Measurements from ENCODE around the gene DDX20.

The DDX20 gene

GRCh38 chr1:111754984-111755330, 744 bp upstream of the DDX20 start:
- peak overlapping the region; percentile 98 for H3K27ac ChIP-seq
- TF ChIP-seq CTCF (IDR thresholded peaks at IDR 0.05) (no peak), ZFX (IDR thresholded peaks at IDR 0.05; ENCODE audit: borderline replicate concordance) (no peak)

- H3K27ac ChIP-seq = peak overlapping the region; percentile 98
- TF ChIP-seq ZFX (IDR thresholded peaks at IDR 0.05; ENCODE audit: borderline replicate concordance) (no peak), CTCF (IDR thresholded peaks at IDR 0.05) (no peak)
These were observed 418 bp downstream of the DDX20 start for GRCh38 chr1:111756124-111756513.

- no peak overlapping the region for H3K27ac ChIP-seq
- TF ChIP-seq CTCF (IDR thresholded peaks at IDR 0.05) (no peak), ZFX (IDR thresholded peaks at IDR 0.05; ENCODE audit: borderline replicate concordance) (no peak)
These were observed 2.7 kb downstream of the DDX20 start for GRCh38 chr1:111758373-111758772.

- H3K27ac ChIP-seq = no peak overlapping the region
- no peak for TF ChIP-seq ZFX (IDR thresholded peaks at IDR 0.05; ENCODE audit: borderline replicate concordance)
- no peak for TF ChIP-seq CTCF (IDR thresholded peaks at IDR 0.05)
These were observed 6.0 kb downstream of the DDX20 start for GRCh38 chr1:111761717-111762116.

- TF ChIP-seq ZFX (IDR thresholded peaks at IDR 0.05; ENCODE audit: borderline replicate concordance) = no peak
- no peak for TF ChIP-seq CTCF (IDR thresholded peaks at IDR 0.05)
- H3K27ac ChIP-seq = no peak overlapping the region
These were observed 6.6 kb downstream of the DDX20 start for GRCh38 chr1:111762332-111762731.

GRCh38 chr1:111768023-111768422, 12.3 kb downstream of the DDX20 start:
- TF ChIP-seq CTCF (IDR thresholded peaks at IDR 0.05) = no peak
- no peak for TF ChIP-seq ZFX (IDR thresholded peaks at IDR 0.05; ENCODE audit: borderline replicate concordance)
- H3K27ac ChIP-seq = no peak overlapping the region

- no peak overlapping the region for H3K27ac ChIP-seq
- TF ChIP-seq ZFX (IDR thresholded peaks at IDR 0.05; ENCODE audit: borderline replicate concordance) = no peak
- no peak for TF ChIP-seq CTCF (IDR thresholded peaks at IDR 0.05)
These were observed 12.9 kb downstream of the DDX20 start for GRCh38 chr1:111768625-111769024.

Measured in 22Rv1 (cell line).